NCI-H2227 (cell line): Measurements from ENCODE around the gene SLC37A4.
A peak's percentile ranks its signal among the peaks of the same experiment; 100 is the strongest.

Experiments
- DNase-seq: peaks from one replicate; lab custom pipeline; 2025; ENCODE audit not compliant: unreplicated experiment; lab: John Stamatoyannopoulos, UW

SLC37A4 gene

GRCh38 chr11:118979434-118979833 is 51.2 kb downstream of the SLC37A4 start:
- peak; percentile 44 for DNase-seq

- DNase-seq: peak; percentile 57
These were observed 54.6 kb downstream of the SLC37A4 start for GRCh38 chr11:118975771-118976709.
